GM18951 (cell line): ENCODE measurements around the gene GIMAP1.
"Not testable (repeated sequence)": the region's sequence is repeated elsewhere in the genome, so short reads cannot be mapped to it uniquely, and the experiment has no call there.

ENCODE experiments used
- POLR2A ChIP-seq: IDR thresholded peaks from 4 replicates; pipeline ENCODE4 v1.6.1; 2011; ENCODE audit warnings: mild to moderate bottlenecking; ENCODE audit not compliant: insufficient read length, insufficient read depth; ENCODE audit errors: extremely low read depth
- in situ Hi-C: fragments of 300-500 bp; cut with MboI; formaldehyde crosslinking; loops from one replicate; pipeline ENCODE4 v1.12.0; 2022; ENCODE audit warnings: low sequenced_read_pairs, mixed read lengths, inconsistent platforms; ENCODE audit not compliant: unreplicated experiment

GIMAP1 gene

GRCh38 chr7:150716368-150716767 lies at the start of gene GIMAP1:
Gene GIMAP1 (plus strand): TSS chr7:150716613. CDS start chr7:150719048, 2,435 bp downstream.
- in situ Hi-C loops: no loop called here

GRCh38 chr7:150668472-150668911 lies 47.9 kb upstream of the GIMAP1 start:
- TF ChIP-seq POLR2A: no peak
- in situ Hi-C loops: no loop called here

More at GRCh38 chr7:150716368-150716767, at the start of gene GIMAP1:
- no peak for TF ChIP-seq POLR2A

- in situ Hi-C loops: no loop called here
- TF ChIP-seq POLR2A: no peak
Observed at GRCh38 chr7:150668977-150669376, 47.4 kb upstream of the GIMAP1 start.

- in situ Hi-C loops: not testable (repeated sequence)
Observed at GRCh38 chr7:150671798-150672585, 44.4 kb upstream of the GIMAP1 start.

GRCh38 chr7:150675714-150676113 lies 40.7 kb upstream of the GIMAP1 start:
- no peak for TF ChIP-seq POLR2A
- in situ Hi-C loops: no loop called here

- in situ Hi-C loops: not testable (repeated sequence)
Observed at GRCh38 chr7:150676276-150676675, 40.1 kb upstream of the GIMAP1 start.

- in situ Hi-C loops: not testable (repeated sequence)
Observed at GRCh38 chr7:150676854-150677253, 39.6 kb upstream of the GIMAP1 start.

GRCh38 chr7:150678601-150679000 lies 37.8 kb upstream of the GIMAP1 start:
- in situ Hi-C loops: not testable (repeated sequence)

- in situ Hi-C loops: not testable (repeated sequence)
Observed at GRCh38 chr7:150680364-150680763, 36.0 kb upstream of the GIMAP1 start.

- TF ChIP-seq POLR2A: peak; percentile 22
- in situ Hi-C loops: no loop called here
Observed at GRCh38 chr7:150685219-150686029, 31.0 kb upstream of the GIMAP1 start, which contains the start of gene GIMAP2. Gene GIMAP2 (plus strand): TSS chr7:150685706. CDS start chr7:150687060, 1,354 bp downstream.

GRCh38 chr7:150686030-150686631 lies 30.3 kb upstream of the GIMAP1 start:
- in situ Hi-C loops: no loop called here
- TF ChIP-seq POLR2A: no peak

- no peak for TF ChIP-seq POLR2A
- in situ Hi-C loops: no loop called here
Observed at GRCh38 chr7:150688630-150689029, 27.8 kb upstream of the GIMAP1 start.

GRCh38 chr7:150695654-150696053 lies 20.8 kb upstream of the GIMAP1 start:
- in situ Hi-C loops: no loop called here
- TF ChIP-seq POLR2A: no peak

- TF ChIP-seq POLR2A: no peak
- in situ Hi-C loops: no loop called here
Observed at GRCh38 chr7:150703209-150703608, 13.2 kb upstream of the GIMAP1 start.
